ENCODE measurements around the gene MSX1.

- TF ChIP-seq CTCF (IDR thresholded peaks at IDR 0.05; ENCODE audit: low read depth, low read length) (no peak), EZH2phosphoT487 (IDR thresholded peaks at IDR 0.05; ENCODE audit: low read depth) (no peak)
Observed at GRCh38 chr4:4876945-4877661, 17.6 kb downstream of the MSX1 start.

Data from OCI-LY3 (cell line).